Amygdala (tissue), 56 donors: ENCODE data around the gene KAT6B.
"Not testable (repeated sequence)": the region's sequence is repeated elsewhere in the genome, so short reads cannot be mapped to it uniquely, and the experiment has no call there.

Source experiments
- DNase-seq, 56 donors: peaks; one replicate each; lab custom pipeline; 2025; lab: John Stamatoyannopoulos, UW

KAT6B gene

GRCh38 chr10:74826142-74827044 is at the start of gene KAT6B:
KAT6B (plus strand) TSS chr10:74826600; CDS start chr10:74842858, 16,258 bp downstream.
- DNase-seq = peak; percentile 89 to 100 (median 100)

GRCh38 chr10:74778436-74779094 is 47.8 kb upstream of the KAT6B start:
- no peak for DNase-seq

DNA sequence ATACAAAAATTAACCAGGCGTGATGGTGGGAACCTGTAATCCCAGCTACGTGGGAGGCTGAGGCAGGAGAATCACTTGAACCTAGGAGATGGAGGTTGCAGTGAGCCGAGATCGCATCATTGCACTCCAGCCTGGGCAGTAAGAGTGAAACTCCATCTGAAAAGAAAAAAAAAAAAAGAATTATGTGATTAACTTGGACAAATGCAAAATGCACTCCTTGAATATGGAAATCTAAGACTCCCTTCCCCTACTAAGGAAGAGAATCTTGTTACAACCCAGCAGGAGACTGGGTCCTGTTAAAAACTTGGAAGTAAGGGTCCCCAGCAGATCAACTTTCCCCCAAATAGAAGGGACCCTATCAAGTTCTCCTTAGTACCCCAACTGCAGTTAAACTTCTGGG is 44.5 kb upstream of the KAT6B start:
- not testable (repeated sequence) for DNase-seq

GRCh38 chr10:74784462-74784861 is 41.9 kb upstream of the KAT6B start:
- DNase-seq = no peak

- DNase-seq = no peak
Observed at GRCh38 chr10:74786126-74786525, 40.3 kb upstream of the KAT6B start.

DNA sequence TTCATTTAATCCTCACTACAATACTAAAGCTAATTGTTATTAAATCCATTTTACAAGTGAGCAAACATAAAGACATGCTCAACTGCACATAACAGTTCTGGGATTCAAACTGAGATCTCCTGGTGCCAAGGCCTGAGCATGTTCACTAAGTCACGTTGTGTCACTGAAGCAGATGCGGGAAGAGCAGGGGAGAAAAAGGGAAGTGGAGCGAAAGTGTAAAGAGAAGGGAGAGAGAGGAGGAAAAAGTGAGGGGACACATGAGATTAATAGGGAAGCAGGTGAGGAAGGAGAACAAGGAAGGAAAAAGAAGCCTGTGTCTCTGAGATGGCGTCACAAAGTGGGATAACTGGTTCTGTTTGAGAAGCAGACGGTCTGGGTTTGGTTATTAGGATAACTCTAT is 38.9 kb upstream of the KAT6B start:
- no peak for DNase-seq

DNA sequence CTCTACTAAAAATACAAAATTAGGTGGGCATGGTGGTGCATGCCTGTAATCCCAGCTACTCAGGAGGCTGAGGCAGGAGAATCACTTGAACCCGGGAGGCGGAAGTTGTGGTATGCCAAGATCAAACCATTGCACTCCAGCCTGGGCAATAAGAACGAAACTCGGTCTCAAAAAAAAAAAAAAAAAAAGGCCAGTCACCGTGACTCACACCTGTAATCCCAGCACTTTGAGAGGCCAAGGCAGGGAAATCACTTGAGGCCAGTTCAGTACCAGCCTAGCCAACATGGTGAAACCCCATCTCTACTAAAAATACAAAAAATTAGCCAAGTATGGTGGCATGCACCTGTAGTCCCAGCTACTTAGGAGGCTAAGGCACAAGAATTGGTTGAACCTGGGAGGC is 34.4 kb upstream of the KAT6B start:
- DNase-seq = not testable (repeated sequence)

GRCh38 chr10:74792726-74793125 is 33.7 kb upstream of the KAT6B start:
- no peak for DNase-seq

GRCh38 chr10:74793240-74793639 is 33.2 kb upstream of the KAT6B start:
- DNase-seq = not testable (repeated sequence)

DNA sequence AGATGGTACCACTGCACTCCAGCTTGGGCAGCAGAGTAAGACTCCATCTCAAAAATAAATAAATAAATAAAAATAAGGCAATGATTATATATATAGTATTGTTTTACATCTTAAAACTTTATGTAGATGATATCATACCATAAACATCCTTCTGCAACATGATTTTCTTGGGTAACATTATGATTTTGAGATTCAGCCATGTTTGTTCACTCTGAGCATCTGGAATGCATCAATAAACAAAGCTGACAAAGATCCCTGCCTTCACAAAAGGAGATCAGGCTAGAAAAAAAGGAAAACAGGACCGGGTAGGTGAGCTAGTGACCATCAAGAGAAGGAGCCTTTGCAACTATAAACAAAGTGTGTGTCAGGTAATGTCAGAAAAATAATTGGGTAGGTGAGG is 31.9 kb upstream of the KAT6B start:
- DNase-seq = no peak

DNA sequence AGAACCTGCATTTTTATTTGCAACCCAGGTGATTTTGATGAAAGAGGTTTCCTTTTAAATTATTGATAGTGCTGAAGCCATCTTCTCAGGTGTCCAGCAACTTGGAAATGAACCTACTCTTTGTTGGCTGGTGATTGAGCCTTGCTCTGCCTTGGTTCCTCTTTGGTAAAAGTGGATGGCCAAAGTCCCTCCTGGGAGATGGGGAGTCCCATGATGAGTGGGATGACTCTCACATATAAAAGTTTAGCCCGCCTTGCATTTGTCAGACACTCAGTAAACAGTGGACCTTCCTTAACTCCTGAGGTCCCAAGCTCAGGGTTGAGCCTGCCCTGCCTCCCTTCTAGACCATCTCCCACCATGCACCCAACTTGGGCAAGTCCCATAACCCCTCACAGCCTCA is 28.9 kb upstream of the KAT6B start:
- no peak for DNase-seq

GRCh38 chr10:74799721-74800221 is 26.6 kb upstream of the KAT6B start:
- DNase-seq = no peak

DNA sequence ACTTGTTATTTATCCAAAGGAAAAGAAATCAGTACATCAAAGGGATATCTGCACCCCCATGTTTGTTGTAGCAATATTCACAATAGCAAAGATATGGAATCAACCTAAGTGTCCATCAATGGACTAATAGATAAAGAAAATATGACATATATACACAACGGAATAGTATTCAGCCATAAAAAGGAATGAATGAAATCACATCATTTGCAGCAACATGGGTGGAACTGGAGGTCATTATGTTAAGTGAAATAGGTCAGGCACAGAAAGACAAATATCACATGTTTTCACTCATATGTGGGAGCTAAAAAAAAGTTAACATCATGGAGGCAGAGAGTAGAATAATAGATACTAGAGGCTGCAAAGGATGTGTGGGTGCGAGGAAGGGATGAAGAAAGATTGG is 25.0 kb upstream of the KAT6B start:
- DNase-seq = no peak

GRCh38 chr10:74808501-74808900 is 17.9 kb upstream of the KAT6B start:
- DNase-seq = no peak

DNA sequence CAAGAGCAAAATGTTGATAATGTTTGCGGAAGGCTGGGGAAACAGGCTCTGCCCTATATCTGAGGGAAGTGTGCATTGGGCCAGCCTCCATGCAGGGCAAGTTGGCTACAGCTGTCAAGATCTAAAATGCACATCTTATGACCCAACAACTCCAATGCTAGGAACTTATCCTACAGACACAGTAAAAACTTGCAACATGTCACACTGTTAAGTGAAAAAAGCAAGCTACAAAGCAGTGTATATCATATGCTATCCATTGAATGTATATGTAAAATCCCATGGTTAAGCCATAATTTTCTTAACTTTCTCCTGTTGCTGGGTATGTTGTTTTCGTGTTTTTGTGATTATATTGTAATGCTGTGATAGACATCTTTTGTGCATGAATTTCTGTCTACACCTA is 16.3 kb upstream of the KAT6B start:
- DNase-seq = no peak

GRCh38 chr10:74813381-74814259 is 12.8 kb upstream of the KAT6B start:
- no peak for DNase-seq

DNA sequence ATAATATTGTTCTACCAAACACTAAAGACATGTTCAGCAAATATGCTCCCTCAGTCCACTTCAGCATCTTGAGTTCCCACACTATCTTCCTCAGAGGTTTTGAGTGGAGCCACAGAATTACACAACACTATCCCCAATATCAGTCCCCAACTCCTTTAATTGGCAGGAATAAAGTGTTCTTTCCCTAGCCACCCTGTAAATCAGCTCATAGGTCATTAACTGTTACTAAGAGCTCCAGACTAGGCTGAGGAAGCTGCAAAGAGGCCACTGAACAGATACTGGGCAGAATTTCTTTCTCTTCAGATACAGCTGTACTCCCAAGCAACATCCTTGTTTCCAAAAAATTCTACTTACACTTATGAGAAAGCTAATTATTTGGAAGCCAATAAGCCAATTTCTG is 11.6 kb upstream of the KAT6B start:
- no peak for DNase-seq

- DNase-seq = no peak
Observed at GRCh38 chr10:74816824-74817498, 9.4 kb upstream of the KAT6B start.

DNA sequence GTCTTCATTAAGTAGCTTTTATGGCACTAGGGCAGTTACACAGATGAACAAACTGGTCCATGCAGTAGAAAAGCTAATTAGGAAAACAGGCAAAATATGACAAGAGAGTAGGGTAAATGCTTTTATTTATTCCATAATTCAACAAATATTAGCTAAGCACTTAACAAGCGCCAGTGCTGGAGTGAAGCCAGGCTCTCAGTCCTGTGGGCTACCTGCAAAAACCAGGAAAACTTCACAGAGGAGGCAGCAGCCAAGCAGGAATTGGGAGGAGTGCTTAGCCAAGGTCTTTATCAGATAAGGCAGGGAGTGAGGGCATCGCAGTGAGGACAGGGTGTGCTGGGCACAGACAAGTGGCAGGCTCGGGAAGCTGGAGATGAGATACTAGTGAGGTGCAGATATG is 4.9 kb upstream of the KAT6B start:
- DNase-seq = no peak

DNA sequence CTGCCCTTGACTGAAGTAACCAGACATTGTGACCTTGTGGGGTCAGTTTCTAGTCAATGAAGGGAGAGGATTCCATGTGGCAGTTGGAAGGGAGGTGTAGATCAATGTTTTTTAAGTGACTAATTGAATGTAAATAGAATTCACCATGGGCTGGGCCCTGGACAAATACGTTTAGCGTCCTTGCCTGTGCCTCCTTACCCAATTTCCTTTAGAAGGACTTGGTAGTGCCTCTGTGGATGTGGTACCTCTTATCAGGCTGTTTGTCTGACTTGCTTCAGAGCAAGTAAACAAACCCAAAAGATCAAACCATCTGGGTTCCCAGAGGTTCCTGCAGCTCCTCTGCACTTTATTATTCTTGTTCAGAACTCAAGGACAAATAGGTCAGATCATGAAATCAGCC is 4.3 kb upstream of the KAT6B start:
- DNase-seq = no peak
